ENCODE data around the gene LSG1.

DNA sequence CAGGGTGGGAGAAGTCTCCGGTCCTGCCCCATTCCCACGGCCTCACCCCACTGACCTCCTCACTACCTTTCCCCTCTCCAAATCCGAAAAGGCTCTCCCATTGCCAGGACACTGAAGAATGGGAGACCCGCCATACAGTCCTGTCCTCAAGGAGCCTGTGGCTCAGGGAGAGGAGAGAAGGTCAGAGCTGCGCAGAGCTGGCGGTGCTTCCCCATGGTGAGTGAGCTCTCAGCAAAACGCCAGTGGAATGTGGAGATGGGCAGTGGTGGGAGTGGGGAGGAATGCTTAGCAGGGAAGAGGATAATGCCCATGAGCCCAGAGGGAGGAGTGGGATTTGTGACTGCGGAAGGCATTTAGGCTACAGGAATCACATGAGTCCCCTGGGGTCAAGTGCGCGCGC lies 33.8 kb upstream of the LSG1 start:
- TF ChIP-seq, protein P1, sequence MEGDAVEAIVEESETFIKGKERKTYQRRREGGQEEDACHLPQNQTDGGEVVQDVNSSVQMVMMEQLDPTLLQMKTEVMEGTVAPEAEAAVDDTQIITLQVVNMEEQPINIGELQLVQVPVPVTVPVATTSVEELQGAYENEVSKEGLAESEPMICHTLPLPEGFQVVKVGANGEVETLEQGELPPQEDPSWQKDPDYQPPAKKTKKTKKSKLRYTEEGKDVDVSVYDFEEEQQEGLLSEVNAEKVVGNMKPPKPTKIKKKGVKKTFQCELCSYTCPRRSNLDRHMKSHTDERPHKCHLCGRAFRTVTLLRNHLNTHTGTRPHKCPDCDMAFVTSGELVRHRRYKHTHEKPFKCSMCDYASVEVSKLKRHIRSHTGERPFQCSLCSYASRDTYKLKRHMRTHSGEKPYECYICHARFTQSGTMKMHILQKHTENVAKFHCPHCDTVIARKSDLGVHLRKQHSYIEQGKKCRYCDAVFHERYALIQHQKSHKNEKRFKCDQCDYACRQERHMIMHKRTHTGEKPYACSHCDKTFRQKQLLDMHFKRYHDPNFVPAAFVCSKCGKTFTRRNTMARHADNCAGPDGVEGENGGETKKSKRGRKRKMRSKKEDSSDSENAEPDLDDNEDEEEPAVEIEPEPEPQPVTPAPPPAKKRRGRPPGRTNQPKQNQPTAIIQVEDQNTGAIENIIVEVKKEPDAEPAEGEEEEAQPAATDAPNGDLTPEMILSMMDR (IDR thresholded peaks at IDR 0.05): no peak
- TF ChIP-seq EP300 (IDR thresholded peaks at IDR 0.05): no peak
